Effector memory CD4-positive, alpha-beta T cell (primary cell): ENCODE data around the gene KCNK6.

Experiments used
- DNase-seq, 3 donors: peaks; one replicate each; pipeline ENCODE4 v3.0.0-alpha.2; 2020
- H3K27ac ChIP-seq: 2 replicates; pipeline ENCODE4 v1.7.0; 2013; ENCODE audit warnings: mild to moderate bottlenecking, low read length, moderate library complexity; ENCODE audit not compliant: insufficient read depth, poor library complexity, severe bottlenecking
- H3K27me3 ChIP-seq: replicated peaks from 2 replicates; pipeline ENCODE4 v1.7.0; 2013; ENCODE audit warnings: mild to moderate bottlenecking, low read length; ENCODE audit not compliant: insufficient read depth, control insufficient read depth, poor library complexity, severe bottlenecking
- H3K36me3 ChIP-seq: 2 replicates; pipeline ENCODE4 v1.7.0; 2013; ENCODE audit warnings: mild to moderate bottlenecking, low read length, moderate library complexity; ENCODE audit not compliant: control insufficient read depth, insufficient read depth
- H3K4me1 ChIP-seq: 2 replicates; pipeline ENCODE4 v1.7.0; 2013; ENCODE audit warnings: low read length, mild to moderate bottlenecking; ENCODE audit not compliant: control insufficient read depth, insufficient read depth, poor library complexity, severe bottlenecking
- H3K4me3 ChIP-seq: 2 replicates; pipeline ENCODE4 v1.7.0; 2013; ENCODE audit warnings: low read length, low read depth, mild to moderate bottlenecking; ENCODE audit not compliant: insufficient read depth, poor library complexity, severe bottlenecking
- H3K9me3 ChIP-seq: 2 replicates; pipeline ENCODE4 v1.7.0; 2013; ENCODE audit warnings: mild to moderate bottlenecking, low read length, moderate library complexity; ENCODE audit not compliant: control insufficient read depth

KCNK6 gene

GRCh38 chr19:38294090-38294489 is 25.6 kb upstream of the KCNK6 start:
- Histone ChIP-seq H3K27me3 (no peaks in the 10 kb centered on the region), H3K4me3 (no peak overlapping the region), H3K4me1 (no peaks in the 10 kb centered on the region), H3K9me3 (no peaks in the 10 kb centered on the region), H3K27ac (no peak overlapping the region), H3K36me3 (peaks cover 23% of the 10 kb centered on the region)
- DNase-seq, result no peak

GRCh38 chr19:38298821-38299680 is 20.6 kb upstream of the KCNK6 start:
- no peaks in the 10 kb centered on the region for H3K36me3 ChIP-seq
- no peaks in the 10 kb centered on the region for H3K27me3 ChIP-seq
- H3K9me3 ChIP-seq, result no peaks in the 10 kb centered on the region
- H3K4me3 ChIP-seq, result no peak overlapping the region
- no peak overlapping the region for H3K27ac ChIP-seq
- no peak for DNase-seq
- H3K4me1 ChIP-seq, result no peaks in the 10 kb centered on the region

- no peak for DNase-seq
- no peaks in the 10 kb centered on the region for H3K27me3 ChIP-seq
- H3K36me3 ChIP-seq, result peaks cover 24% of the 10 kb centered on the region
- no peak within 1 kb of the TSS for H3K27ac ChIP-seq
- H3K4me3 ChIP-seq, result no peak within 1 kb of the TSS
- no peaks in the 10 kb centered on the region for H3K4me1 ChIP-seq
- no peaks in the 10 kb centered on the region for H3K9me3 ChIP-seq
Observed at GRCh38 chr19:38303517-38304351, 15.9 kb upstream of the KCNK6 start, which contains the start of gene C19orf33. TSS of gene C19orf33 (plus strand) at chr19:38304251. CDS start at chr19:38304262, 11 bp downstream.

GRCh38 chr19:38304352-38304865 is 15.2 kb upstream of the KCNK6 start:
- Histone ChIP-seq H3K4me3 (no peak overlapping the region), H3K9me3 (no peaks in the 10 kb centered on the region), H3K27me3 (no peaks in the 10 kb centered on the region), H3K27ac (no peak overlapping the region), H3K4me1 (no peaks in the 10 kb centered on the region), H3K36me3 (peaks cover 29% of the 10 kb centered on the region)
- DNase-seq, result no peak

- Histone ChIP-seq H3K4me3 (no peak overlapping the region), H3K27ac (no peak overlapping the region), H3K9me3 (no peaks in the 10 kb centered on the region), H3K4me1 (no peaks in the 10 kb centered on the region), H3K36me3 (peaks cover 31% of the 10 kb centered on the region), H3K27me3 (no peaks in the 10 kb centered on the region)
- DNase-seq, result no peak
Observed at GRCh38 chr19:38304866-38305429, 14.7 kb upstream of the KCNK6 start.

- H3K27ac ChIP-seq, result no peak overlapping the region
- H3K4me1 ChIP-seq, result no peaks in the 10 kb centered on the region
- no peak for DNase-seq
- no peaks in the 10 kb centered on the region for H3K27me3 ChIP-seq
- peaks cover 31% of the 10 kb centered on the region for H3K36me3 ChIP-seq
- no peak overlapping the region for H3K4me3 ChIP-seq
- no peaks in the 10 kb centered on the region for H3K9me3 ChIP-seq
Observed at GRCh38 chr19:38306236-38306635, 13.4 kb upstream of the KCNK6 start.

- Histone ChIP-seq H3K9me3 (no peaks in the 10 kb centered on the region), H3K36me3 (peaks cover 31% of the 10 kb centered on the region), H3K4me3 (no peak overlapping the region), H3K4me1 (no peaks in the 10 kb centered on the region), H3K27ac (no peak overlapping the region), H3K27me3 (no peaks in the 10 kb centered on the region)
- DNase-seq, result no peak
Observed at GRCh38 chr19:38307076-38307475, 12.6 kb upstream of the KCNK6 start.

GRCh38 chr19:38307597-38307996 is 12.0 kb upstream of the KCNK6 start:
- DNase-seq, result no peak
- Histone ChIP-seq H3K36me3 (peaks cover 31% of the 10 kb centered on the region), H3K9me3 (no peaks in the 10 kb centered on the region), H3K27ac (no peak overlapping the region), H3K4me3 (no peak overlapping the region), H3K4me1 (no peaks in the 10 kb centered on the region), H3K27me3 (no peaks in the 10 kb centered on the region)

- H3K27me3 ChIP-seq, result no peaks in the 10 kb centered on the region
- DNase-seq, result no peak
- H3K9me3 ChIP-seq, result no peaks in the 10 kb centered on the region
- H3K4me1 ChIP-seq, result no peaks in the 10 kb centered on the region
- no peak overlapping the region for H3K4me3 ChIP-seq
- H3K36me3 ChIP-seq, result peaks cover 31% of the 10 kb centered on the region
- no peak overlapping the region for H3K27ac ChIP-seq
Observed at GRCh38 chr19:38308006-38308766, 11.5 kb upstream of the KCNK6 start.
